H1 (cell line): ENCODE data around the gene SLC25A11.

ENCODE experiments used
- JUN ChIP-seq: IDR thresholded peaks from 2 replicates; pipeline ENCODE4 v1.6.1; 2011; ENCODE audit warnings: low read depth, mild to moderate bottlenecking, improper control_type of control experiment, low read length
- YY1 ChIP-seq: IDR thresholded peaks from 2 replicates; pipeline ENCODE4 v1.6.1; 2011; ENCODE audit warnings: low read depth, mild to moderate bottlenecking, low read length
- TF ChIP-seq, protein P1 (sequence below), 3 experiments: IDR thresholded peaks; 1 replicate in 2 of 3; 2 replicates in 1 of 3; pipeline versions ENCODE4 v1.5.1 to v1.6.1; 2011; ENCODE audit warnings: low read length in 3 of 3, mild to moderate bottlenecking in 3 of 3, inconsistent platforms in 2 of 3, low read depth in 1 of 3, moderate library complexity in 1 of 3; ENCODE audit not compliant: insufficient read depth in 1 of 3; ENCODE audit errors: control extremely low read depth in 1 of 3

DNA sequence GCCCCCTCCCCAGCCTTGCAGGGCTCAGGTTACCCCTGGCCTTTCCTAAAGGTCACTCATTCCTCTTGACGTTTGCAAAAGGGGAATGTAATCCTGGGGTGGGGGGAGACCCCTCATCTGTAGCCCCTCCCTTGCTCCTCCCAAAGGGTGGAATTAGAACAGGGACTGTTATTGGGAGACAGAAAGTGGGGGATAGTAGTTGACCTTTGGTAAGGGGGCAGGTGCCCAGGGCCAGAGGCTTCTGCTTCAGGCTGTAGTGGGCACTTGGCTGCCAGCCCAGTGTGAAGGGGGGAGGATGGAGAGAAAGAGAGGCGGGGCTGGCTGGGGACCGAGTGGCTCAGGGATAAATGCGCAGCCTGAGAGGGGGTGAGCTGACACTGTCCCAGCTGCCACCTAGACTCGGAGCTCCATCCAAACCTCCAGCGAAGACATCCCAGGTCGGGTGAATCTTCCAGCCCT lies 10.9 kb upstream of the SLC25A11 start, which contains the start of gene ENO3:
- TF ChIP-seq, protein P1, sequence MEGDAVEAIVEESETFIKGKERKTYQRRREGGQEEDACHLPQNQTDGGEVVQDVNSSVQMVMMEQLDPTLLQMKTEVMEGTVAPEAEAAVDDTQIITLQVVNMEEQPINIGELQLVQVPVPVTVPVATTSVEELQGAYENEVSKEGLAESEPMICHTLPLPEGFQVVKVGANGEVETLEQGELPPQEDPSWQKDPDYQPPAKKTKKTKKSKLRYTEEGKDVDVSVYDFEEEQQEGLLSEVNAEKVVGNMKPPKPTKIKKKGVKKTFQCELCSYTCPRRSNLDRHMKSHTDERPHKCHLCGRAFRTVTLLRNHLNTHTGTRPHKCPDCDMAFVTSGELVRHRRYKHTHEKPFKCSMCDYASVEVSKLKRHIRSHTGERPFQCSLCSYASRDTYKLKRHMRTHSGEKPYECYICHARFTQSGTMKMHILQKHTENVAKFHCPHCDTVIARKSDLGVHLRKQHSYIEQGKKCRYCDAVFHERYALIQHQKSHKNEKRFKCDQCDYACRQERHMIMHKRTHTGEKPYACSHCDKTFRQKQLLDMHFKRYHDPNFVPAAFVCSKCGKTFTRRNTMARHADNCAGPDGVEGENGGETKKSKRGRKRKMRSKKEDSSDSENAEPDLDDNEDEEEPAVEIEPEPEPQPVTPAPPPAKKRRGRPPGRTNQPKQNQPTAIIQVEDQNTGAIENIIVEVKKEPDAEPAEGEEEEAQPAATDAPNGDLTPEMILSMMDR (IDR thresholded peaks at IDR 0.05; ENCODE audit: control extremely low read depth in 1 of 3, insufficient read depth in 1 of 3, low read depth in 1 of 3, low read length in 3 of 3) = no peak
- TF ChIP-seq YY1 = no peak
- TF ChIP-seq JUN = no peak
